Middle frontal gyrus (tissue), 1 donor: ENCODE data around the gene SMG6.
"Not testable (repeated sequence)": the region's sequence is repeated elsewhere in the genome, so short reads cannot be mapped to it uniquely, and the experiment has no call there.

Source experiments
- DNase-seq: peaks from one replicate; pipeline ENCODE4 v3.0.0-alpha.2; 2015; ENCODE audit warnings: low spot score; ENCODE audit errors: extremely low spot score

Gene SMG6

GRCh38 chr17:2013220-2013993 is 290.2 kb downstream of the SMG6 start:
- not testable (repeated sequence) for DNase-seq

DNA sequence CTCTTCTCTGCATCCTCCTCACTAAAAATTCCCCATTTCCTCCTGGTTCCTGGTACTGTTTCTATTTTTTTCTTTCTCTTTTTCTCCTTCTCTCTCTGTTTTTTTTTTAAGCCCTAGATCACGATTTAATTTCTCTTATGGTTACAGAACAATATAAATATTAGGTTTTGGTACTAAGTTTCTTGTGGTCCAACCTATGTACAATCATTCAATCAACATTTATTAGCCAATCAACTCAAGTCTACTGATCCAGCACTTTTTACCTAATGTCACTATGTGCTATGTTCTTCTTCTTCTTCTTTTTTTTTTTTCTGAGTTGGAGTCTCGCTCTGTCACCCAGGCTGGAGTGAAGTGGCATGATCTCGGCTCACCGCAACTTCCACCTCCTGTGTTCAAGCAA is 291.1 kb downstream of the SMG6 start:
- no peak for DNase-seq

GRCh38 chr17:2011411-2012371 is 291.9 kb downstream of the SMG6 start:
- no peak for DNase-seq
